ENCODE measurements around the gene PIK3R6. TPM values are rescaled to one million over a fixed set of nuclear protein-coding genes. Genes with fewer than 3 reads are reported as not detected.

Gene PIK3R6
- polyA plus RNA-seq, 1 experiment: not detected

DNA sequence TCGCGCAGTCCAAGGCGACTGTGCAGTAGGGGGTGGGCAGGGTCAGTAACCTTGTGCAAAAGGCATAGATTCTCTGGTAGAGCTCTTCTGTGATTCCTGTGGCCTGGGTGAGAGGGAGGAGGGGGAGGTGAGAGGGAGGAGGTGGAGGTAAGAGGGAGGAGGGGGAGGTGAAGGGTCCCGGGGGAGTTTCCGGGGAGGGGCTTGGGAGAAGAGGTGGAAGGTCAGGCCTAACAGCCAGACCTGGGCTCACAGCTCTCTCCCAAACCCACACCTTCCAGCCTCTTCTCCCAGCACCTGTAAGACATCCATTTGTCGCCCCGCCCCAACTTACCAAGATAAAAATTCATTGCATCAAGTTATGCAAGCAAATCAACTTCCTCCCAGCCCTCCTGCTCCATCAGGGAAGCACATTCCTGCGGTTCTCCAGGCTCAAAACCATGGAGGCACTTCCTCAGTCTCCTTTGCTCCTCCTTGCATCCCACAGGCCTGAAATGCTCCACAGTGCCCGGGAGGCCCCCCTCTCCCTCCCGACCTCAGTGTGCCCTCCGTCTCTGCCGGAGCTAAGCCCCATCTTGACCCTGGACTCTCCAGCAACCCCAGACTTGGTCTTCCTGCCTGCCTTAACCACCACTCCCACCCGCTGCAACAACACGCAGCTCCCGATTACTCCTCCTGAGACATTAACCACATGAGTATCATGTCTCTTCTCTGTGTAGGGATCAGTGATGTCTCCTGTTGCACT, 30.5 kb downstream of the PIK3R6 start:
- POLR2A ChIA-PET: interaction anchor here (0.5 kb wide), 1 partner anchor 78 kb away, joined by 3 read pairs; no protein-coding TSS in a partner anchor

DNA sequence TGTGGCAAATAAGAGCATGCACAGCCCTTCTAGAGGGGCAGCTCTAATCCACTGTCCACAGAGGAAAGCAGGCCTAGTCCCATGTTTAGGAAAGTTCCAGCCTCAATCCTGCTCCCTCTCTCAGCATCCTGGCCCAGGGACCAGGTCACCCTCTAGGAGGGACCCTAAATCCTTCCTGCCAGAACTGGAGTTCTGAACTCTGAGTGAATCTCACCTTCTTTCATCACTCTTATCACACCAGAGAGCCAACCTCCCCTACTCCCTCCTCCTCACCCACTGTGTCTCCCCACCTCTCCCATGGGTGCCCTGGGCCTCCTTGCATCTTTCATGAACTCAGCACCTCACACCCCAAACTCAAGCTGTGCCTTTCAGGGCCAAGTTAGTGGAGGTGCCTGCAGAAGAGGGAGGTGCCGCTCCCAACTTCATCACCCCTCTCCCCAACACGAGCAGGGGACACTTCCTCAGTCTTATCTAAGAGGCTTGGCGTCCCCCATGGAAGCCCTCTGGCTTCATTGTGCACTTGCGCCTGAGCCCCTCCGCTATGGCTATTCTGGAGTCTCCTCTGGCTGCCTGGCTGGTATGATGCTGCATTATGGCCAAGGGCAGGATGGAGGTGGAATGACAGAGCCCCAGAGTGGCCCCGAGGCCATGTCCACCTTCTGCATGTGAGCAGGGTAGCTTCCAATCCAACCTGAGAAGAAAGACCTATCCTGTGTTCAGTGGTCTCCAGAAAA, 31.7 kb downstream of the PIK3R6 start:
- Histone ChIP-seq H3K9me3 (ENCODE audit: control insufficient read depth, insufficient read depth, low read length) (peaks cover 6% of the 10 kb centered on the region; the same call in 1 of the 2 replicates), H3K27me3 (ENCODE audit: control insufficient read depth, insufficient read depth, low read length) (no peaks in the 10 kb centered on the region), H3K27ac (ENCODE audit: low read depth, low read length) (no peak overlapping the region), H3K4me3 (ENCODE audit: low read depth, low read length) (no peak overlapping the region)
- ChIA-PET POLR2A (no interaction called here), CTCF (no interaction called here)
- no peak for DNase-seq (ENCODE audit: low read depth, low spot score)
- TF ChIP-seq, protein P1, sequence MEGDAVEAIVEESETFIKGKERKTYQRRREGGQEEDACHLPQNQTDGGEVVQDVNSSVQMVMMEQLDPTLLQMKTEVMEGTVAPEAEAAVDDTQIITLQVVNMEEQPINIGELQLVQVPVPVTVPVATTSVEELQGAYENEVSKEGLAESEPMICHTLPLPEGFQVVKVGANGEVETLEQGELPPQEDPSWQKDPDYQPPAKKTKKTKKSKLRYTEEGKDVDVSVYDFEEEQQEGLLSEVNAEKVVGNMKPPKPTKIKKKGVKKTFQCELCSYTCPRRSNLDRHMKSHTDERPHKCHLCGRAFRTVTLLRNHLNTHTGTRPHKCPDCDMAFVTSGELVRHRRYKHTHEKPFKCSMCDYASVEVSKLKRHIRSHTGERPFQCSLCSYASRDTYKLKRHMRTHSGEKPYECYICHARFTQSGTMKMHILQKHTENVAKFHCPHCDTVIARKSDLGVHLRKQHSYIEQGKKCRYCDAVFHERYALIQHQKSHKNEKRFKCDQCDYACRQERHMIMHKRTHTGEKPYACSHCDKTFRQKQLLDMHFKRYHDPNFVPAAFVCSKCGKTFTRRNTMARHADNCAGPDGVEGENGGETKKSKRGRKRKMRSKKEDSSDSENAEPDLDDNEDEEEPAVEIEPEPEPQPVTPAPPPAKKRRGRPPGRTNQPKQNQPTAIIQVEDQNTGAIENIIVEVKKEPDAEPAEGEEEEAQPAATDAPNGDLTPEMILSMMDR (IDR thresholded peaks at IDR 0.05; ENCODE audit: low read depth, low read length): no peak

More for the DNA sequence above, 30.5 kb downstream of the PIK3R6 start:
- DNase-seq (ENCODE audit: low read depth, low spot score): no peak
- Histone ChIP-seq H3K27ac (ENCODE audit: low read depth, low read length) (no peak overlapping the region), H3K4me3 (ENCODE audit: low read depth, low read length) (no peak overlapping the region), H3K9me3 (ENCODE audit: control insufficient read depth, insufficient read depth, low read length) (peaks cover 6% of the 10 kb centered on the region; the same call in 1 of the 2 replicates), H3K27me3 (ENCODE audit: control insufficient read depth, insufficient read depth, low read length) (no peaks in the 10 kb centered on the region)
- CTCF ChIA-PET: no interaction called here
- TF ChIP-seq, protein P1 (IDR thresholded peaks at IDR 0.05; ENCODE audit: low read depth, low read length): no peak

DNA sequence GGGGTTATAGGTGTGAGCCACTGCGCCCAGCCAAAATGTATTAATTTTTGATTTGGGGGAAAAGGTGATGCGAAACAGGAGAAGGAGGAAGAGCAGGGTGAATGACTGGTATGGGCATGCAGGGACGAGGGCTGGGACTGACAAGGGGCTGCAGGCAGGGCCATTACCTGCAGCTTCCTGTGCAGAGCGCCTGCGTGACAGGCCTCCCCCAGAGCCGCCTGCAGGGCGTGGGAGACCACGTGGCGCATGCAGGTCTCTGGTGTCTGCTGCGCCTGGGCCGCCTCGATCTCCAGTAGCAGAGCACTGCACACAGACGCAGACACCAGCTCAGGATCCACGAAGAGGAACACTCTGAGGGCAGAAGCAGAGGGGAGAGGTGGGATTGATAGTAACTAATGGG, 32.4 kb downstream of the PIK3R6 start:
- Histone ChIP-seq H3K27ac (ENCODE audit: low read depth, low read length) (no peak overlapping the region), H3K9me3 (ENCODE audit: control insufficient read depth, insufficient read depth, low read length) (peaks cover 6% of the 10 kb centered on the region; the same call in 1 of the 2 replicates), H3K4me3 (ENCODE audit: low read depth, low read length) (no peak overlapping the region), H3K27me3 (ENCODE audit: control insufficient read depth, insufficient read depth, low read length) (no peaks in the 10 kb centered on the region)
- CTCF ChIA-PET: no interaction called here
- POLR2A ChIA-PET: no interaction called here
- no peak for DNase-seq (ENCODE audit: low read depth, low spot score)
- TF ChIP-seq, protein P1 (IDR thresholded peaks at IDR 0.05; ENCODE audit: low read depth, low read length): no peak

DNA sequence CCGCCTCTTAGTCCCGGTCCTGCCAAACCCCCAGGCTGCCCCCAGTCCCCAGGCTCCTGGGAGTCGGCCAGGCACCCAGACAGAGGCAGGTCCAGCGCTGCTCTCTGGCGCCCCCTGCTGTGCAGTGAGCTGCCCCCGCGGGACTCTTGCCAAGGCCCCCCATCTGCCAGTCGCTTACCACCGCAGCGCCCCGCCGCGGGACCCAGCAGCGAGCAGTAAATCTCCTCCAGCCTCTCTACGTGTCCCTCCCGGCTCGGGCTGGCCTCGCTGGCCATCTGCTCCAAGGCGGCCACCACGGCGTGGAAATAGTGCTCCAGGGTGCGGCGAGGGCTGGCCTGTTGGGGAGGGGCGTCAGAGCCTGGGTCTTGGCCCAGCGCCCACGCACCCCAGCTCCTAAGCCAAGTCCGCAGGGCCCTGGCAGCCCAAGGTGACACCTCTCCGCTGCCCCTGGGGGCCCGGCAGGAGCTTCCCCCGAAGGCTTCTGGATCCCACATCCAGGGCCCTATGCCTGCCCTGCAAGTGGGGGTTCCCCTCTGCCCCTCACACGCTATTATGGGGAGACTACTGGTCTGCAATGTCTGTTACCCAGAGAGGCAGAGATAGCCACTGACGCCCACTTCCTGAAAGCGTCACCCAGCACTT, 34.6 kb downstream of the PIK3R6 start:
- ChIA-PET POLR2A (no interaction called here), CTCF (interaction anchor here (1.1 to 1.3 kb wide), 2 partner anchors 10 to 12 kb away, joined by 3 read pairs; no protein-coding TSS in a partner anchor)
- no peak for DNase-seq (ENCODE audit: low read depth, low spot score)

More for the DNA sequence above, 34.6 kb downstream of the PIK3R6 start:
- no peak overlapping the region for H3K4me3 ChIP-seq (ENCODE audit: low read depth, low read length)
- peaks cover 13% of the 10 kb centered on the region; the same call in 1 of the 2 replicates for H3K9me3 ChIP-seq (ENCODE audit: control insufficient read depth, insufficient read depth, low read length)
- no peak overlapping the region for H3K27ac ChIP-seq (ENCODE audit: low read depth, low read length)
- TF ChIP-seq, protein P1 (IDR thresholded peaks at IDR 0.05; ENCODE audit: low read depth, low read length): peak; percentile 21
- no peaks in the 10 kb centered on the region for H3K27me3 ChIP-seq (ENCODE audit: control insufficient read depth, insufficient read depth, low read length)

Data from AG04450 (cell line).